HG03571 (cell line): Measurements from ENCODE around the gene MMADHC.

ENCODE experiments used
- ATAC-seq: cut with Tn5 transposase; IDR thresholded peaks from one replicate; pipeline ENCODE4 v1.9.1; 2021; ENCODE audit not compliant: unreplicated experiment

The MMADHC gene

GRCh38 chr2:149559341-149560068, 28.1 kb downstream of the MMADHC start:
- no peak for ATAC-seq

DNA sequence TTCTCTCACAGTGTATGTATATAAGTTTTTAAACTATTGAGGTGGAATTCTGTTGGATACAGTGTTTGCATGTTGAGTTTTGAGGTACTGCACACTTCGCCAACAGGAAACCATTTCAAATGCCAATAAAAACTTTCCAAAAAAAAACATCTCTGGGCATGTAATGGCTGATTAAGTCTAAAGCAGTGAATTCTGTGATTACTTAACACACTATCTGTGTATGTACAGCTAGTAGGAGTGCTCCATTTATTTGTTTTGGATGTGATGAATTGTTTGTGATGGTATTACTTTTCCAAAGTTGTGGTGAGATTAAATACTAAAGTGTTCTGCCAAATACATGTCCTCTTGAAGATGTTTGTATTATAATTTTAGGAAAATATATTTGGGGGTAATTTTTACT, 31.1 kb downstream of the MMADHC start:
- ATAC-seq = no peak

- ATAC-seq = no peak
Measured at GRCh38 chr2:149552830-149553229, 34.7 kb downstream of the MMADHC start.

- no peak for ATAC-seq
Measured at GRCh38 chr2:149552226-149552625, 35.3 kb downstream of the MMADHC start.

DNA sequence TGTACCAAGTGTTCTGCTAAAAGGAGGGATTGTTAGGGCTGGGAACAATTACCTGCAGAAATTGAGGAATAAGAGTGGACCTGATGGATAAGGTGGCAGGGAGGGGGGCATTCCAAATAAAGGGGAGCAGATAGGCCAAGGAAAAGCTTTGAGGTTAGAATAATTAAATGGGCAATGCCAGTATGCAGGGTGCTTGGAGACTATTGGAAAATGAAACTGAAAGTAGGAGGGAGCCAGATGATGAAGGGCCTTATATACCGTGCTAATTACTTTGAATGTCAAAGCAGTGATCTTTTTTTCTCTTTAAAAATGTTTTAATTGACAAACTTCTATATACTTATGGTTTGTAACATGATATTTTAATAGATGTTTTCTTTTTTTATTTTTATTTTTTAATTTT, 42.9 kb downstream of the MMADHC start:
- no peak for ATAC-seq

- no peak for ATAC-seq
Measured at GRCh38 chr2:149543845-149544244, 43.7 kb downstream of the MMADHC start.

- ATAC-seq = no peak
Measured at GRCh38 chr2:149540138-149540537, 47.4 kb downstream of the MMADHC start.

GRCh38 chr2:149538138-149538833, 49.3 kb downstream of the MMADHC start:
- ATAC-seq = no peak

- ATAC-seq = no peak
Measured at GRCh38 chr2:149537092-149537726, 50.4 kb downstream of the MMADHC start.

DNA sequence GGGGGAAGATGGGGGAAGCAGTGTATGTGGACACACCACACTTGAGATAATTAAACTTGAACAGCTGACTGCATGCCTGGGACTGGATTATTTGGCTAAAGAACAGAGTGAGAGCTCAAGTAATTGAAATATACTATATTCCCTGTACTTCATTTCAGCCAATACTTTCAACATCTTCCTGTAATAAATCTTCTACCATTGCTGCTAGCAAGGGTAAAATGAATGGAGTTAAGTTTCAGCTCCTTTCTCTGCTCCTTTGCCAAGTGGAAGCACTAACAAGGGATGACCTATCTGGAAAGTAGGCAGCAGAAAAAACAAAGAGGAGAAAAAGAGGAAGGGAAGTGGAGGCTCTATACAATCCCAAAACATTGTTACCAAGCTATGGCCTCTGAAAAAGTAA, 50.9 kb downstream of the MMADHC start:
- no peak for ATAC-seq

DNA sequence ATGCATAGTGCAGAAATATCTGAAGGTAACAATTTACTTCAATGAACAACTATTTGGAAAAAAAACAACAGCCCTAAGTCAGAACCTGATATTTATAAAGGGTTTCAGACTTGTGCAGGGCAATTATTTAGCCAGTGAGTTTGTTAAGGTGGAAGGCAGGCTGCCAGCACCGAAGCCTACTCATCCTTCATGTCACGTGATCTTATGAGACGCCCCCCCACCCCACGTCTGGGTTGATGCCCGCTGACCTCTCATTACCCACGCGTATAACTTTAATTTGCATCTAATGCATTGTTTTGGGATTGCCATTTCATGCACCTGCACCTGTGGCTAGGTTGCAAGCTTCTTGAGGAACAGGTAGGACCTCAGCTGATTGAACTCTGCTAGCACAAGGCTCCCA, 52.9 kb downstream of the MMADHC start:
- ATAC-seq = no peak

GRCh38 chr2:149528983-149529382, 58.6 kb downstream of the MMADHC start:
- ATAC-seq = no peak

DNA sequence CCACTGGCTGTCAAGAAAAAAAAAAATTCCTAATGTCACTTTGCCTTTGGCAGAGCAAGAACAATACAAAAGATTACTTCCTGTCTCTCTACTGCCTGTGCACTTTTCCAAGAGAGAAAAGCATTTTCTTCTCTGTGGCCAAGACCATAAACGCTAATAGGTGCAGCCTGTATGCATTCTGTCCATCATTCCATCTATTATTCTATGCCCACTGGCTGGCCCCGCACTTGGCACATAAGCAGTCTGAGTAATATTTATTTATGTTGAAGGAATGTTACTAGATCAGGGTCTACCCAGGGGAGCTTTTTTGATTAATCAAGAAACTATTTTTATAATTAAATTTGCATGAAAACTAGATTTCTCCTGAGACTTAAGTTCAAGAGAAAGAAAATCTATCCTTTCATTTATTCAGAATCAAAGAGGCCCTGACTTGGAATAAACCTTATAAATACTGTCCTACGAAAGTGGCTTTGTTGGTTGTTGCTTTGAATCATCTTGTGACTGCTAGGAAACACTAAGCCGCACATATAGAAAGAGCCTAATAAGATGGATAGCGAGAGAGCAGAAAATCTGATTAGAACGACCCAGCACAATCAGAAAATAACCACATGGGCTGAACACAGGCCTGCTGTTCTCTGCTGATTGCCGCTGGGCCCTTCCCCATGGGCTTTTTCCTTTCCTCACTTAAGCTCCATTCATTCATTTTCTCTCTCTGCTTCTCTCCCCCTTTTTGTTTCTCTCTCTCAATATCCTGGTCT, 59.4 kb downstream of the MMADHC start:
- ATAC-seq = no peak

DNA sequence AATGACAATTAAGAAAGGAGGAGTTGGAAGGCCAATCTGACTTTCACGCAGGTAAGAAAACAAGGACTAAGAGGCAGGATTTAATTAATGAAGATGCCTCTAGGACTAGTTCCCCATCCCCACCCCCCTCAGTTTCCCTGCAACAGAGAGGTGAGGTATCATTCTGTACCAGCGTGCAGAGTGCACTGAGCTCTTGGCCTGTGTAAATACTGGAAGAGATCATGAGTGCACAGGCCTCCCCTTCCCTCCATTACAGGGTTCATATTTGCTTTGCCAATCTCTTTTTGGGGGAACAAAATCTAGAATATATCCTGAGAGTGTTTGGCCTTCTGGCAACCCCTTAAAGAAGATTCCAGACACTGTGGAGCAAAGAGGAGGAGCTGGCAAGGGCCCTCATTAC, 60.9 kb downstream of the MMADHC start:
- no peak for ATAC-seq

GRCh38 chr2:149525323-149525722, 62.3 kb downstream of the MMADHC start:
- ATAC-seq = no peak
